Stomach (tissue), 9 donors: Measurements from ENCODE around the gene OLFML3. TPM values are rescaled to one million over a fixed set of nuclear protein-coding genes. Genes with fewer than 3 reads are reported as not detected.

Experiments
- DNase-seq, 2 donors: peaks; one replicate each; pipeline versions ENCODE4 v3.0.0 to v3.0.0-alpha.2; 2013 to 2019
- H3K27ac ChIP-seq, 5 donors: fragments of 200-600 bp in 4 of 5; sonication (generic) in 4 of 5; one replicate each; pipeline ENCODE4 v1.5.1; 2013 to 2019; ENCODE audit warnings: mild to moderate bottlenecking in 1 of 5, moderate library complexity in 1 of 5
- H3K27me3 ChIP-seq, 3 donors: fragments of 200-600 bp; sonication (generic); one replicate each; pipeline ENCODE4 v1.5.1; 2017 to 2019; ENCODE audit warnings: mixed run types in 1 of 3
- H3K36me3 ChIP-seq, 4 donors: fragments of 200-600 bp; sonication (generic); 1 replicate in 3 of 4; 2 replicates in 1 of 4; pipeline ENCODE4 v1.5.1; 2016 to 2019
- H3K4me1 ChIP-seq, 4 donors: fragments of 200-600 bp; sonication (generic); one replicate each; pipeline ENCODE4 v1.5.1; 2016 to 2019
- H3K4me3 ChIP-seq, 4 donors: fragments of 200-600 bp; sonication (generic) in 3 of 4; one replicate each; pipeline ENCODE4 v1.5.1; 2016 to 2019; ENCODE audit warnings: mild to moderate bottlenecking in 1 of 4
- H3K9me3 ChIP-seq, 4 donors: fragments of 200-600 bp; sonication (generic); one replicate each; pipeline ENCODE4 v1.5.1; 2016 to 2019
- EP300 ChIP-seq: sonication (generic); formaldehyde crosslinking; IDR thresholded peaks from one replicate; pipeline ENCODE4 v1.6.1; 2017; ENCODE audit warnings: antibody characterized with exemption
- POLR2A ChIP-seq, 4 donors: fragments of 450-650 bp; IDR thresholded peaks; one replicate each; pipeline ENCODE4 v1.6.1; 2016; ENCODE audit warnings: antibody characterized with exemption in 4 of 4, control low read depth in 2 of 4, mild to moderate bottlenecking in 1 of 4, moderate library complexity in 1 of 4
- POLR2AphosphoS5 ChIP-seq, 3 donors: sonication (generic); formaldehyde crosslinking; IDR thresholded peaks; one replicate each; pipeline ENCODE4 v1.6.1; 2016; ENCODE audit warnings: antibody characterized with exemption in 3 of 3
- WGBS, 5 donors: extraction: QIAGEN DNeasy Blood & Tissue Kit in 3 of 5; methylation state at CpG; one replicate each; pipeline versions ENCODE4 v1.1.5 to v1.1.7; 2013 to 2018; 5-methylcytosine and 5-hydroxymethylcytosine counted together
- intact Hi-C: fragments of 100-400 bp; cut with DNase I; formaldehyde crosslinking; loops from one replicate; pipeline ENCODE4 v1.15.1; 2023; ENCODE audit warnings: low total_unique reads
- polyA plus RNA-seq, 3 donors: library from polyadenylated mRNA; stranded (reverse); fragments of 200-250 nt; gene quantifications; one replicate each; pipeline ENCODE4 v1.2.3, GENCODE V29; 2013
- total RNA-seq, 5 donors: library from RNA; depleted of rRNA; stranded (reverse); fragments of >200 nt; gene quantifications; one replicate each; pipeline versions ENCODE4 v1.1.0 to v1.2.3, GENCODE V29; 2014 to 2016
- TF ChIP-seq, protein P1 (sequence below), 7 experiments: fragments of 450-650 bp in 4 of 7; fragments of 200-600 bp in 3 of 7; sonication (generic) in 3 of 7; IDR thresholded peaks; one replicate each; pipeline ENCODE4 v1.5.1; 2016 to 2019; ENCODE audit warnings: antibody characterized with exemption in 7 of 7, control low read depth in 2 of 7, mild to moderate bottlenecking in 1 of 7
- donor health status: healthy with polysubstance abuse.
- donor health status: Bipolar disorder and iron deficiency.
- donor health status: healthy.

The OLFML3 gene
- total and polyA plus RNA-seq, 8 donors: 2.9 to 84.3 (median 25.2) TPM

DNA sequence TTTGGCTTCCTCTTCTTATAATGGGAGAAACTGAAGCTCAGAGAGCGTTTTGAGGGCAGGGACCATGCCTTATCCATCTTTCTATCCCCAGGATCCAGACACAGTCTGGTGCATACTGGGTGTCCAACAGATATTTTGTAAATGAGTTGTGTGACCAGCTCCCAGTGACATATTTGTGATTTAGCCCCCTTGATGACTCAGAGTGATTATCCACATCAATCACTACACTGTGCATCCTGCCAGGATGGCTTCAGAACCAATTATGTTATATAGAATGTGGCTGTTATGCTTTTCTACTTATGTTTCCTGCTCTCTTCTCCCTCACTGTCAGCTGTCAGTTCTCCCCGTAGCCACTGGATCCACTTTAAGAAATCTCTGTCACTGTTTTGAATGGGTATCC is 11.3 kb downstream of the OLFML3 start:
- DNase-seq: no peak
- peaks cover 3 to 17% (median 10%) of the 10 kb centered on the region in 4 donors for H3K9me3 ChIP-seq
- no peaks in the 10 kb centered on the region for H3K36me3 ChIP-seq
- no peak overlapping the region for H3K27ac ChIP-seq
- H3K27me3 ChIP-seq: no peaks in the 10 kb centered on the region
- H3K4me1 ChIP-seq: no peaks in the 10 kb centered on the region
- intact Hi-C loops: no loop called here
- TF ChIP-seq, protein P1, sequence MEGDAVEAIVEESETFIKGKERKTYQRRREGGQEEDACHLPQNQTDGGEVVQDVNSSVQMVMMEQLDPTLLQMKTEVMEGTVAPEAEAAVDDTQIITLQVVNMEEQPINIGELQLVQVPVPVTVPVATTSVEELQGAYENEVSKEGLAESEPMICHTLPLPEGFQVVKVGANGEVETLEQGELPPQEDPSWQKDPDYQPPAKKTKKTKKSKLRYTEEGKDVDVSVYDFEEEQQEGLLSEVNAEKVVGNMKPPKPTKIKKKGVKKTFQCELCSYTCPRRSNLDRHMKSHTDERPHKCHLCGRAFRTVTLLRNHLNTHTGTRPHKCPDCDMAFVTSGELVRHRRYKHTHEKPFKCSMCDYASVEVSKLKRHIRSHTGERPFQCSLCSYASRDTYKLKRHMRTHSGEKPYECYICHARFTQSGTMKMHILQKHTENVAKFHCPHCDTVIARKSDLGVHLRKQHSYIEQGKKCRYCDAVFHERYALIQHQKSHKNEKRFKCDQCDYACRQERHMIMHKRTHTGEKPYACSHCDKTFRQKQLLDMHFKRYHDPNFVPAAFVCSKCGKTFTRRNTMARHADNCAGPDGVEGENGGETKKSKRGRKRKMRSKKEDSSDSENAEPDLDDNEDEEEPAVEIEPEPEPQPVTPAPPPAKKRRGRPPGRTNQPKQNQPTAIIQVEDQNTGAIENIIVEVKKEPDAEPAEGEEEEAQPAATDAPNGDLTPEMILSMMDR (IDR thresholded peaks at IDR 0.05): no peak
- no peak for TF ChIP-seq EP300
- TF ChIP-seq POLR2A (IDR thresholded peaks at IDR 0.05): no peak
- TF ChIP-seq POLR2AphosphoS5 (IDR thresholded peaks at IDR 0.05): no peak
- 48 to 86% (median 64%) methylated on average over 2 of the region's 2 CpGs for WGBS, 5 donors
- H3K4me3 ChIP-seq: no peak overlapping the region

DNA sequence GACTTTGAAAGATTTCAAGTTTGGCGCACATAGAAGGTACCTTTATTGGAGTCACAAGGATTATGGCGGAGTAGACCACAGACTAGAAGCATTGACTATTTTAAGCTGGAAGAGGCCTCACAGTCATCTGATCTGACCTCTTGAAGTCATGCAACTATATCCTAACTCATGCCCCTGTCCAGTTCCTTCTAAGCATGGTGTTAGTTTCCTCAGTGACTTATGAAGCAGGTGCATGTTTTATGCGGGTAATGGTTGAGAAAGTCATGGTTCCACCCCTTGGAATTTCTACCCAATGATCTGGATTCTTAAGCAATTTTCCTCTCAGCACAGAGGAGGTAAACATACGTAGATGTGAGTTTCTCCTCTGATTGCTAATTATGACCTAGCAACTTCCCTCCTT is 11.7 kb downstream of the OLFML3 start:
- 86 to 93% (median 89%) methylated on average over 4 of the region's 4 CpGs for WGBS, 5 donors
- H3K4me1 ChIP-seq: no peaks in the 10 kb centered on the region
- H3K36me3 ChIP-seq: no peaks in the 10 kb centered on the region
- peaks cover 3 to 17% (median 15%) of the 10 kb centered on the region in 4 donors for H3K9me3 ChIP-seq
- TF ChIP-seq POLR2AphosphoS5 (IDR thresholded peaks at IDR 0.05) (no peak), EP300 (no peak), POLR2A (IDR thresholded peaks at IDR 0.05) (no peak)
- TF ChIP-seq, protein P1 (IDR thresholded peaks at IDR 0.05): no peak
- DNase-seq: no peak
- no peaks in the 10 kb centered on the region for H3K27me3 ChIP-seq
- H3K27ac ChIP-seq: no peak overlapping the region
- H3K4me3 ChIP-seq: no peak overlapping the region
- intact Hi-C loops: no loop called here

DNA sequence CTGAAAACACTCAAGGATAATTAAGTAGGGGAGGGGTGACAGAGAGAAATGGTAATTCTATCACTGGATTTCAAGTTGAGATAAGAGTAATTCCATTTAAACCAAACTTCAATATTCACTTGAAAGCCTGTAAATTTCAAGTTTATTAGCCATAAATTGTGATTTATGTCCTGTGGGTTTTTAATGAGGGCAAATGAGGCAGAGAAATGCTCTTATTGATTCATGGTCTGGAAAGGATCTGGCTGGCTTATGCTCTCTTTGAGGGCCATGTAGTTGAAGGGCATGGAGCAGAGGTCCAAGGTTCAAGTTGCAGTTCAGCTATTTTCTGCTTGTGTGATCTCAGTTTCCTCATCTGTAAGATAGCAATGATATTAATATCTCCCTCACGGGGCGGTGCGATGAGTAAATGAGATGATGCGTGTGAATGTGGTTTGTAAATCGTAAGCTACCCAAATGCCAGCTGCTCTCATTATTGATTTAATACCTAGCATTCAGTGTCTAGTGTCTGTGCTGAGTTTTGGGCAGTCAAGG is 12.3 kb downstream of the OLFML3 start:
- no peak for DNase-seq
- Histone ChIP-seq H3K4me1 (no peaks in the 10 kb centered on the region), H3K27ac (no peak overlapping the region), H3K9me3 (peaks cover 3 to 21% (median 17%) of the 10 kb centered on the region in 4 donors), H3K27me3 (no peaks in the 10 kb centered on the region), H3K36me3 (no peaks in the 10 kb centered on the region), H3K4me3 (no peak overlapping the region)
- TF ChIP-seq, protein P1 (IDR thresholded peaks at IDR 0.05): no peak
- no peak for TF ChIP-seq POLR2A (IDR thresholded peaks at IDR 0.05)
- no peak for TF ChIP-seq POLR2AphosphoS5 (IDR thresholded peaks at IDR 0.05)
- TF ChIP-seq EP300: no peak
- intact Hi-C loops: no loop called here
- 84 to 95% (median 91%) methylated on average over 5 of the region's 5 CpGs for WGBS, 5 donors

DNA sequence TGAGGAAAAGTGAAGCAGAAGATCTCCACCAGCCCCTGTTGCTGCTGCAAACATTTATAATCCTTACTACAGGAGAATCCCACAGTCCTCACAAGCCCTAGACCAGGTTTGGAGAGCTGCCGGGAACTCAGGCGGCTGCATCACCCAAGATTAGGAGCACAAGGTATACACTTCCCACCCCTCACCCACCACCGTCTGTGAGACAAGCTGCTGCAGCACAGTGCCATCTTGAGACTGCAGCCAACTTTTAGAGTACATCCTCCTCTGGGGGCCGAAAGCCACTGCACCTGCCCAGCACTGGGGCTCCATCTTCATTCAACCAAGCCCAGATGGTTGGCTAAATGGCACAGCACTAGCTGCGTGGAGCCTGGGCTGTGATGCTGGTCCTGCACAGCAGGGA is 13.8 kb downstream of the OLFML3 start:
- no peak overlapping the region for H3K27ac ChIP-seq
- H3K36me3 ChIP-seq: no peaks in the 10 kb centered on the region
- no peaks in the 10 kb centered on the region for H3K27me3 ChIP-seq
- DNase-seq: no peak
- no peaks in the 10 kb centered on the region for H3K4me1 ChIP-seq
- TF ChIP-seq EP300 (no peak), POLR2AphosphoS5 (IDR thresholded peaks at IDR 0.05) (no peak), POLR2A (IDR thresholded peaks at IDR 0.05) (no peak)
- TF ChIP-seq, protein P1 (IDR thresholded peaks at IDR 0.05): no peak
- WGBS, 5 donors: 86 to 100% (median 93%) methylated on average over 5 of the region's 5 CpGs
- no peak overlapping the region for H3K4me3 ChIP-seq
- intact Hi-C loops: no loop called here
- peaks cover 3 to 21% (median 17%) of the 10 kb centered on the region in 4 donors for H3K9me3 ChIP-seq
